Activated gamma-delta T cell treated with anti-CD3 and anti-CD28 coated beads, Interleukin-2, amount 50 U/mL, for 16 hours (primary cell): Measurements from ENCODE around the gene PTER.

ENCODE experiments used
- DNase-seq: peaks from one replicate; pipeline ENCODE4 v3.0.0-alpha.2; 2020; ENCODE audit warnings: low read depth

The PTER gene

GRCh38 chr10:16544099-16544498 lies 107.3 kb downstream of the PTER start:
- no peak for DNase-seq

GRCh38 chr10:16544591-16544990 lies 107.8 kb downstream of the PTER start:
- no peak for DNase-seq

- no peak for DNase-seq
Measured at GRCh38 chr10:16545116-16545736, 108.4 kb downstream of the PTER start.

- DNase-seq = no peak
Measured at GRCh38 chr10:16547973-16548372, 111.2 kb downstream of the PTER start.

GRCh38 chr10:16559236-16559773 lies 122.5 kb downstream of the PTER start:
- DNase-seq = no peak

- DNase-seq = no peak
Measured at GRCh38 chr10:16562891-16563290, 126.1 kb downstream of the PTER start.
